Caco-2 (cell line): ENCODE measurements around the gene TMEM208. TPM values are rescaled to one million over a fixed set of nuclear protein-coding genes. Genes with fewer than 3 reads are reported as not detected.

ENCODE experiments used
- BruUV-seq: library from RNA; stranded (reverse); fragments of 400-500 nt; replicated peaks from 2 replicates; lab custom pipeline; 2021; lab: Mats Ljungman, UMichigan
- CTCF ChIA-PET: fragments of 300-600 bp; sonication (Branson Sonifier 250); formaldehyde crosslinking; loops from one replicate; lab custom pipeline; 2022; ENCODE audit warnings: antibody characterized with exemption; lab: Charles Lee
- POLR2A ChIA-PET: fragments of 300-600 bp; sonication (Branson Sonifier 250); formaldehyde crosslinking; loops from one replicate; lab custom pipeline; 2022; ENCODE audit warnings: antibody characterized with exemption; lab: Charles Lee
- DNase-seq, 2 experiments: peaks; one replicate each; pipeline versions ENCODE4 v3.0.0 to v3.0.0-alpha.2; 2020 to 2022
- H3K27me3 ChIP-seq: replicated peaks from 2 replicates; pipeline ENCODE4 v1.6.0; 2011; ENCODE audit warnings: low read length; ENCODE audit not compliant: control insufficient read depth, insufficient read depth
- H3K36me3 ChIP-seq: 2 replicates; pipeline ENCODE4 v1.5.1; 2011; ENCODE audit warnings: low read length; ENCODE audit not compliant: control insufficient read depth, insufficient read depth
- H3K4me1 ChIP-seq: fragments of 250-450 bp; sonication (Bioruptor Pico); 2 replicates; pipeline ENCODE4 v1.5.1; 2020; ENCODE audit warnings: mild to moderate bottlenecking
- H3K4me3 ChIP-seq: 2 replicates; pipeline ENCODE4 v1.5.1; 2011; ENCODE audit warnings: low read depth, mild to moderate bottlenecking, control low read depth, low read length
- H3K9me3 ChIP-seq: fragments of 250-450 bp; sonication (Bioruptor Pico); 2 replicates; pipeline ENCODE4 v1.5.1; 2020; ENCODE audit warnings: mild to moderate bottlenecking, moderate library complexity
- H3K27ac Mint-ChIP-seq: one replicate; pipeline ENCODE4 v1.8.0; 2022; ENCODE audit warnings: mixed read lengths; ENCODE audit not compliant: unreplicated experiment
- H3K27me3 Mint-ChIP-seq: one replicate; pipeline ENCODE4 v1.8.0; 2022; ENCODE audit warnings: mixed read lengths; ENCODE audit not compliant: insufficient read depth, unreplicated experiment
- H3K36me3 Mint-ChIP-seq: one replicate; pipeline ENCODE4 v1.8.0; 2022; ENCODE audit warnings: mild to moderate bottlenecking, mixed read lengths; ENCODE audit not compliant: insufficient read depth, unreplicated experiment
- H3K4me1 Mint-ChIP-seq: one replicate; pipeline ENCODE4 v1.8.0; 2022; ENCODE audit warnings: low read depth, mixed read lengths; ENCODE audit not compliant: unreplicated experiment
- H3K4me3 Mint-ChIP-seq: one replicate; pipeline ENCODE4 v1.8.0; 2022; ENCODE audit warnings: mild to moderate bottlenecking, moderate library complexity, mixed read lengths; ENCODE audit not compliant: unreplicated experiment
- H3K9me3 Mint-ChIP-seq: one replicate; pipeline ENCODE4 v1.8.0; 2022; ENCODE audit warnings: mixed read lengths; ENCODE audit not compliant: unreplicated experiment
- intact Hi-C: fragments of 100-400 bp; cut with micrococcal nuclease; formaldehyde crosslinking; loops from one replicate; pipeline ENCODE4 v1.10.0; 2022; ENCODE audit not compliant: unreplicated experiment
- total RNA-seq: library from RNA; stranded (reverse); gene quantifications from 2 replicates; pipeline ENCODE4 v1.2.3, GENCODE V29; 2022
- TF ChIP-seq, protein P1 (sequence below), 2 experiments: fragments of 200-600 bp in 1 of 2; IDR thresholded peaks; 1 replicate in 1 of 2; 2 replicates in 1 of 2; pipeline versions ENCODE4 v1.5.1 to v1.8.0; 2011 to 2022; ENCODE audit warnings: antibody characterized with exemption in 1 of 2, control low read depth in 1 of 2, inconsistent platforms in 1 of 2, low read depth in 1 of 2, low read length in 1 of 2, mild to moderate bottlenecking in 1 of 2, moderate library complexity in 1 of 2; ENCODE audit not compliant: insufficient read depth in 1 of 2, severe bottlenecking in 1 of 2, unreplicated experiment in 1 of 2

The TMEM208 gene
- total RNA-seq, 1 experiment from 2014 or later = 69.7 TPM

GRCh38 chr16:67210069-67210937, 16.6 kb upstream of the TMEM208 start:
- Histone ChIP-seq H3K4me1 (peaks cover 28% of the 10 kb centered on the region; the same call in 1 of the 2 replicates), H3K36me3 (no peaks in the 10 kb centered on the region), H3K9me3 (no peaks in the 10 kb centered on the region), H3K27me3 (no peaks in the 10 kb centered on the region), H3K4me3 (no peak overlapping the region)
- CTCF ChIA-PET = interaction anchor here (1.1 to 2.6 kb wide), 3 partner anchors 12 to 36 kb away, joined by 3 to 9 read pairs (median 5); partner anchors contain the start of gene ELMO3
- Mint-ChIP-seq H3K27ac (no peak overlapping the region), H3K9me3 (no peaks in the 10 kb centered on the region), H3K27me3 (no peaks in the 10 kb centered on the region), H3K4me1 (peaks cover 8% of the 10 kb centered on the region), H3K4me3 (no peak overlapping the region), H3K36me3 (peaks cover 30% of the 10 kb centered on the region)
- intact Hi-C loops = no loop called here
- DNase-seq = no peak
- TF ChIP-seq, protein P1, sequence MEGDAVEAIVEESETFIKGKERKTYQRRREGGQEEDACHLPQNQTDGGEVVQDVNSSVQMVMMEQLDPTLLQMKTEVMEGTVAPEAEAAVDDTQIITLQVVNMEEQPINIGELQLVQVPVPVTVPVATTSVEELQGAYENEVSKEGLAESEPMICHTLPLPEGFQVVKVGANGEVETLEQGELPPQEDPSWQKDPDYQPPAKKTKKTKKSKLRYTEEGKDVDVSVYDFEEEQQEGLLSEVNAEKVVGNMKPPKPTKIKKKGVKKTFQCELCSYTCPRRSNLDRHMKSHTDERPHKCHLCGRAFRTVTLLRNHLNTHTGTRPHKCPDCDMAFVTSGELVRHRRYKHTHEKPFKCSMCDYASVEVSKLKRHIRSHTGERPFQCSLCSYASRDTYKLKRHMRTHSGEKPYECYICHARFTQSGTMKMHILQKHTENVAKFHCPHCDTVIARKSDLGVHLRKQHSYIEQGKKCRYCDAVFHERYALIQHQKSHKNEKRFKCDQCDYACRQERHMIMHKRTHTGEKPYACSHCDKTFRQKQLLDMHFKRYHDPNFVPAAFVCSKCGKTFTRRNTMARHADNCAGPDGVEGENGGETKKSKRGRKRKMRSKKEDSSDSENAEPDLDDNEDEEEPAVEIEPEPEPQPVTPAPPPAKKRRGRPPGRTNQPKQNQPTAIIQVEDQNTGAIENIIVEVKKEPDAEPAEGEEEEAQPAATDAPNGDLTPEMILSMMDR (IDR thresholded peaks at IDR 0.05; ENCODE audit: insufficient read depth in 1 of 2, low read depth in 1 of 2, low read length in 1 of 2, severe bottlenecking in 1 of 2, unreplicated experiment in 1 of 2) = no peak
- no TSS peak for BruUV-seq
- POLR2A ChIA-PET = interaction anchor here (1.3 kb wide), 1 partner anchor 37 kb away, joined by 5 read pairs; the partner anchor contains the start of gene FHOD1

- H3K36me3 Mint-ChIP-seq = peaks cover 20% of the 10 kb centered on the region
- H3K27me3 Mint-ChIP-seq = no peaks in the 10 kb centered on the region
- Histone ChIP-seq H3K9me3 (no peaks in the 10 kb centered on the region), H3K36me3 (no peaks in the 10 kb centered on the region), H3K4me3 (no peak overlapping the region), H3K27me3 (no peaks in the 10 kb centered on the region), H3K4me1 (peaks cover 28% of the 10 kb centered on the region; the same call in 1 of the 2 replicates)
- DNase-seq = no peak
- intact Hi-C loops = no loop called here
- POLR2A ChIA-PET = no interaction called here
- TF ChIP-seq, protein P1 (IDR thresholded peaks at IDR 0.05; ENCODE audit: insufficient read depth in 1 of 2, low read depth in 1 of 2, low read length in 1 of 2, severe bottlenecking in 1 of 2, unreplicated experiment in 1 of 2) = no peak
- no TSS peak for BruUV-seq
- H3K4me1 Mint-ChIP-seq = peaks cover 8% of the 10 kb centered on the region
- CTCF ChIA-PET = interaction anchor here (0.7 to 2.5 kb wide), 2 partner anchors 13 to 258 kb away, joined by 3 to 5 read pairs; partner anchors contain the start of gene ELMO3
- H3K4me3 Mint-ChIP-seq = no peak overlapping the region
- no peaks in the 10 kb centered on the region for H3K9me3 Mint-ChIP-seq
- H3K27ac Mint-ChIP-seq = no peak overlapping the region
Measured at GRCh38 chr16:67211674-67212073, 15.3 kb upstream of the TMEM208 start.

DNA sequence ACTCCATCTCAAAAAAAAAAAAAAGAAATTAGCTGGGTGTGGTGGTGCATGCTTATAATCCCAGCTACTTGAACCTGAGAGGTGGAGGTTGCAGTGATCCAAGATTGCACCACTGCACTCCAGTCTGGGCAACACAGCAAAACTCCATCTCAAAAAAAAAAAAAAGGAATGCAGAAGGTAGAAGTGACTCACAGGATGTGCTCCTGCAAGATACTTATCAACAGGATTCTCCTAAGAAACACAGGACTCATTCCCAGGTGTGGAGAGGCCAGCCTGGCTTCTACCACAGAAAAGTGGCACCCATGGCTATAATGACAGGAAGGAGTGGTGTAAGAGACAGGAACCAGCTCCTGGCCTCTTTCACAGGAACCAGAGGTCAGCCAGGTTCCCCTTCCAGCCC, 14.2 kb upstream of the TMEM208 start:
- Mint-ChIP-seq H3K27me3 (no peaks in the 10 kb centered on the region), H3K4me1 (peaks cover 7% of the 10 kb centered on the region), H3K36me3 (peaks cover 14% of the 10 kb centered on the region), H3K27ac (no peak overlapping the region), H3K9me3 (no peaks in the 10 kb centered on the region), H3K4me3 (no peak overlapping the region)
- CTCF ChIA-PET = interaction anchor here (2.5 kb wide), 1 partner anchor 14 kb away, joined by 5 read pairs; the partner anchor contains the start of gene ELMO3
- H3K9me3 ChIP-seq = no peaks in the 10 kb centered on the region
- H3K27me3 ChIP-seq = no peaks in the 10 kb centered on the region
- H3K4me1 ChIP-seq = peaks cover 17% of the 10 kb centered on the region; the same call in 1 of the 2 replicates
- no peak for DNase-seq
- H3K4me3 ChIP-seq = no peak overlapping the region
- no TSS peak for BruUV-seq
- H3K36me3 ChIP-seq = no peaks in the 10 kb centered on the region
- intact Hi-C loops = no loop called here
- TF ChIP-seq, protein P1 (IDR thresholded peaks at IDR 0.05; ENCODE audit: insufficient read depth in 1 of 2, low read depth in 1 of 2, low read length in 1 of 2, severe bottlenecking in 1 of 2, unreplicated experiment in 1 of 2) = no peak
- POLR2A ChIA-PET = no interaction called here
